Lower leg skin (tissue), 3 donors: Measurements from ENCODE around the gene C1orf210.

Experiments used
- CTCF ChIP-seq, 3 donors: fragments of 450-650 bp; IDR thresholded peaks; one replicate each; pipeline ENCODE4 v1.5.1; 2016; ENCODE audit warnings: antibody characterized with exemption in 3 of 3, mild to moderate bottlenecking in 3 of 3, moderate library complexity in 2 of 3
- POLR2A ChIP-seq, 2 donors: fragments of 450-650 bp; IDR thresholded peaks; one replicate each; pipeline ENCODE4 v1.6.1; 2016 to 2017; ENCODE audit warnings: antibody characterized with exemption in 2 of 2, mild to moderate bottlenecking in 1 of 2, moderate library complexity in 1 of 2

- TF ChIP-seq CTCF (IDR thresholded peaks at IDR 0.05) (no peak), POLR2A (IDR thresholded peaks at IDR 0.05) (no peak)
Measured at GRCh38 chr1:43238991-43239469, 46.4 kb downstream of the C1orf210 start.
